HEK293 (cell line): ENCODE data around the gene ZNF761.
"Not testable (repeated sequence)": the region's sequence is repeated elsewhere in the genome, so short reads cannot be mapped to it uniquely, and the experiment has no call there.

Source experiments
- YY1 ChIP-seq: fragments of 450-650 bp; formaldehyde crosslinking; IDR thresholded peaks from 2 replicates; pipeline ENCODE4 v1.5.1; 2018; ENCODE audit warnings: missing biosample characterization, missing genetic modification characterization
- ZNF785 ChIP-seq: fragments of 450-650 bp; formaldehyde crosslinking; IDR thresholded peaks from 2 replicates; pipeline ENCODE4 v1.5.1; 2016; ENCODE audit warnings: missing biosample characterization, missing genetic modification characterization
- TF ChIP-seq, protein P1 (sequence below): fragments of 450-650 bp; formaldehyde crosslinking; IDR thresholded peaks from 2 replicates; pipeline ENCODE4 v1.5.1; 2016; ENCODE audit warnings: missing biosample characterization, missing genetic modification characterization
- TF ChIP-seq, protein P2 (sequence below): fragments of 450-650 bp; formaldehyde crosslinking; IDR thresholded peaks from 2 replicates; pipeline ENCODE4 v1.5.1; 2016; ENCODE audit warnings: missing biosample characterization, missing genetic modification characterization

DNA sequence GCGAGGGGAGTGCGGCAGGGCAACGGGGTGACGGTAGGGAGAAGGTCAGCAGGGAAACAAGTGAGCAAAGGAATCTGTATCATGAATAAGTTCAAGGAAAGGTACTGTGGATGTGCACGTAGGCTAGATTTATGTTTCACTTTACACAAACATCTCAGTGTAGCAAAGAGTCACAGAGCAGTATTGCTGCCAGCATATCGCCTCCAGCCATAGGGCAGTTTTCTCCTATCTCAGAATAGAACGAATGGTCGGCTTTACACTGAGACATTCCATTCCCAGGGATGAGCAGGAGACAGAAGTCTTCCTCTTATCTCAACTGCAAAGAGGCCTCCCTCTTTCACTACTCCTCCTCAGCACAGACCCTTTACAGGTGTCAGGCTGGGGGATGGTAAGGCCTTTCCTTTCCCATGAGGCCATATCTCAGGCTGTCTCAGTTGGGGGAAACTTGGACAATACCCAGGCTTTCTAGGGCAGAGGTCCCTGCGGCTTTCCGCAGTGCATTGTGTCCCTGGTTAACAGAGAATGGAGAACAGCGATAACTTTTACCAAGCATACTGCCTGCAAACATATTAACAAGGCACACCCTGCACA lies 28.4 kb downstream of the ZNF761 start:
- TF ChIP-seq, protein P1, sequence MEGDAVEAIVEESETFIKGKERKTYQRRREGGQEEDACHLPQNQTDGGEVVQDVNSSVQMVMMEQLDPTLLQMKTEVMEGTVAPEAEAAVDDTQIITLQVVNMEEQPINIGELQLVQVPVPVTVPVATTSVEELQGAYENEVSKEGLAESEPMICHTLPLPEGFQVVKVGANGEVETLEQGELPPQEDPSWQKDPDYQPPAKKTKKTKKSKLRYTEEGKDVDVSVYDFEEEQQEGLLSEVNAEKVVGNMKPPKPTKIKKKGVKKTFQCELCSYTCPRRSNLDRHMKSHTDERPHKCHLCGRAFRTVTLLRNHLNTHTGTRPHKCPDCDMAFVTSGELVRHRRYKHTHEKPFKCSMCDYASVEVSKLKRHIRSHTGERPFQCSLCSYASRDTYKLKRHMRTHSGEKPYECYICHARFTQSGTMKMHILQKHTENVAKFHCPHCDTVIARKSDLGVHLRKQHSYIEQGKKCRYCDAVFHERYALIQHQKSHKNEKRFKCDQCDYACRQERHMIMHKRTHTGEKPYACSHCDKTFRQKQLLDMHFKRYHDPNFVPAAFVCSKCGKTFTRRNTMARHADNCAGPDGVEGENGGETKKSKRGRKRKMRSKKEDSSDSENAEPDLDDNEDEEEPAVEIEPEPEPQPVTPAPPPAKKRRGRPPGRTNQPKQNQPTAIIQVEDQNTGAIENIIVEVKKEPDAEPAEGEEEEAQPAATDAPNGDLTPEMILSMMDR (tag by site-specific recombination): not testable (repeated sequence)
- not testable (repeated sequence) for TF ChIP-seq ZNF785 (tag by site-specific recombination); YY1
- TF ChIP-seq, protein P2, sequence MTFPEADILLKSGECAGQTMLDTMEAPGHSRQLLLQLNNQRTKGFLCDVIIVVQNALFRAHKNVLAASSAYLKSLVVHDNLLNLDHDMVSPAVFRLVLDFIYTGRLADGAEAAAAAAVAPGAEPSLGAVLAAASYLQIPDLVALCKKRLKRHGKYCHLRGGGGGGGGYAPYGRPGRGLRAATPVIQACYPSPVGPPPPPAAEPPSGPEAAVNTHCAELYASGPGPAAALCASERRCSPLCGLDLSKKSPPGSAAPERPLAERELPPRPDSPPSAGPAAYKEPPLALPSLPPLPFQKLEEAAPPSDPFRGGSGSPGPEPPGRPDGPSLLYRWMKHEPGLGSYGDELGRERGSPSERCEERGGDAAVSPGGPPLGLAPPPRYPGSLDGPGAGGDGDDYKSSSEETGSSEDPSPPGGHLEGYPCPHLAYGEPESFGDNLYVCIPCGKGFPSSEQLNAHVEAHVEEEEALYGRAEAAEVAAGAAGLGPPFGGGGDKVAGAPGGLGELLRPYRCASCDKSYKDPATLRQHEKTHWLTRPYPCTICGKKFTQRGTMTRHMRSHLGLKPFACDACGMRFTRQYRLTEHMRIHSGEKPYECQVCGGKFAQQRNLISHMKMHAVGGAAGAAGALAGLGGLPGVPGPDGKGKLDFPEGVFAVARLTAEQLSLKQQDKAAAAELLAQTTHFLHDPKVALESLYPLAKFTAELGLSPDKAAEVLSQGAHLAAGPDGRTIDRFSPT: not testable (repeated sequence)
